ENCODE measurements around the gene MDC1. TPM values are rescaled to one million over a fixed set of nuclear protein-coding genes. Genes with fewer than 3 reads are reported as not detected.
"Not testable (repeated sequence)": the region's sequence is repeated elsewhere in the genome, so short reads cannot be mapped to it uniquely, and the experiment has no call there.

MDC1 gene
- total and polyA plus RNA-seq, 2 experiments from 2014 or later, result 4.9 to 7.1 TPM

DNA sequence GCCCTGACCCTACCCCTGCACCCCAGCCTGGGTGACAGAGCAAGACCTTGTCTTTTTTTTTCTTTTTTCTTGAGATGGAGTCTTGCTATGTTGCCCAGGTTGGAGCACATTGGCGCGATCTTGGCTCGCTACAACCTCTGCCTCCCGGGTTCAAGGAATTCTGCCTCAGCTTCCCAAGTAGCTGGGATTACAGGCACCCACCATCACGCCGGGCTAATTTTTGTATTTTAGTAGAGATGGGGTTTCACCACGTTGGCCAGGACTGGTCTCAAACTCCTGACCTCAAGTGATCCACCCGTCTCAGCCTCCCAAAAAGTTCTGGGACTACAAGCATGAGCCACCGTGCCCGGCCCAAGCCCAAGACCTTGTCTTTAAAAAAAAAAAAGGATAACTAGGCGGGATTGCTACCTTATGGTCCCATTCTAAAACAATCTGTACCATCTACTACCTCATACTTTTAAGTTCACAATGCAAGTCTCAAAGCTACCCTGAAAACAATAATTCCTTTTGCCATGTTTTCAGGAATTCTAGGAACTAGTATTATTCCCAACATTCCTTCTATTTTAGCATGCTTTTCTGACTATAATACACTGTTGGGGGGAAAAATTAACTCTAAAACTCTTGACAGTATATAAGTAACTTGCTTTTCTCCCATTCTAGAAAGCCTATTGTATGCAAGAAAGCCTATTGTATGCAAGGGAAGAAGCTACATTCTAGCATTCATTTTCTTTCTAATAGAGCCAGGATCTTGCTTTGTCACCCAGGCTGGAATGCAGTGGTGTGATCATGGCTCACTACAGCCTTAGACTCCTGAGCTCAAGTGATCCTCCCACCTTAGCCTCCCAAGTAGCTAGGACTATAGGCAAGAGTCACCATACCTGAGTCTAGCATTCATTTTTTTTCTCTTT is 9.7 kb upstream of the MDC1 start:
- 73 to 85% methylated on average over 10 to 11 of the region's 11 CpGs for WGBS, 2 experiments (ENCODE audit: low coverage in 1 of 2, low lambda C conversion rate in 2 of 2, missing lambda C conversion rate in 2 of 2)
- H3K27me3 ChIP-seq (replicated peaks; ENCODE audit: insufficient read depth), result no peaks in the 10 kb centered on the region
- H3K79me2 ChIP-seq (ENCODE audit: insufficient read depth), result peaks cover 50% of the 10 kb centered on the region
- no peaks in the 10 kb centered on the region for H3K9me2 ChIP-seq (ENCODE audit: insufficient read depth)
- H3K4me1 ChIP-seq (ENCODE audit: insufficient read depth), result peaks cover 49% of the 10 kb centered on the region
- peaks cover 95% of the 10 kb centered on the region for H3F3A ChIP-seq (ENCODE audit: insufficient read depth)
- no peak overlapping the region for H2AFZ ChIP-seq
- H3K9ac ChIP-seq, result peak overlapping the region; percentile 54; the same call in 1 of the 2 replicates
- H3K9me3 ChIP-seq (ENCODE audit: low read depth), result no peaks in the 10 kb centered on the region
- H3K4me3 ChIP-seq, result no peak overlapping the region
- no peak overlapping the region for H3K4me2 ChIP-seq (ENCODE audit: unreplicated experiment)
- TF ChIP-seq EZH2 (IDR thresholded peaks at IDR 0.05; ENCODE audit: insufficient read depth, poor library complexity, severe bottlenecking) (no peak), EZH2phosphoT487 (IDR thresholded peaks at IDR 0.05; ENCODE audit: insufficient read depth, low read depth) (no peak)
- peaks cover 19% of the 10 kb centered on the region; the same call in 1 of the 2 replicates for H4K20me1 ChIP-seq (ENCODE audit: insufficient read depth)
- peak; percentile 57 for DNase-seq
- H3K36me3 ChIP-seq (ENCODE audit: low read depth), result peaks cover 59% of the 10 kb centered on the region
- peak overlapping the region; percentile 95 for H3K27ac ChIP-seq
- in situ Hi-C loops (cut with MboI), result loop anchor here (25.0 kb wide), 1 partner anchor 361 kb away; no protein-coding TSS in a partner anchor

DNA sequence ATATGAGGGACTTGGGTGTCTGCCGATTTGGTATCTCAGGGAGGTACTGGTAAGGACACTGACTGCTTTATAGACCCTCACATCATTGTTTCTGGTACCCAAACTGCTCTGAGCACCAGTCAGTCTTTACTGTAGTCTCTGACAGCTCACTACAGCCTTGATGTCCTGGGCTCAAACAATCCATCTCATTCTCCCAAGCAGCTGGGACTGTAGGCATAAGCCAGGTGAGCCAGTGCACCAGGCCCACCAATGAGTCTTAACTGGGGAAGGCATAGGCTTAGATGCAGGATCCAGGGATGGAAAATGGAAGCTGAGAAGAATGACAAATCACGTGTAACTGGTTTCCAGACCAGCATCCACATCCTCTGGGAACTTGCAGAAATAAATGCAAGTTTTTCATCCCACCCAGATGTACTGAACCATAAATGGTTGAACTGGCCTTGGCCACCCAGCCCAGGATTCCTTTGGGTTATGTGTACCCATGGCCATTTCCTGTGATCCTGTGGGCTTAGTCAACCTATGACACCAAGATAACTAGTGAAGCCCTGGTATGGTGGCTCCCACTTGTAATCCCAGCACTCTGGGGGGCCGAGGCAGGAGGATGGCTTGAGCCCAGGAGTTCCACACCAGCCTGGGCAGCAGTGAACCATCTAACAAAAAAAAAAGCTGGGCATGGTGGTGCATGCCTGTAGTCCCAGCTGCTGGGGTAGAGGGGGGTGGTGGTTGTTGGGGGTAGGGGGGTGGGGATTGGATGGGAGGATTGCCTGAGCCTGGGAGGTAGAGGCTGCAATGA is 8.8 kb upstream of the MDC1 start:
- H3K9me2 ChIP-seq (ENCODE audit: insufficient read depth), result no peaks in the 10 kb centered on the region
- peaks cover 90% of the 10 kb centered on the region for H3F3A ChIP-seq (ENCODE audit: insufficient read depth)
- H2AFZ ChIP-seq, result no peak overlapping the region
- peaks cover 58% of the 10 kb centered on the region for H3K36me3 ChIP-seq (ENCODE audit: low read depth)
- H3K79me2 ChIP-seq (ENCODE audit: insufficient read depth), result peaks cover 49% of the 10 kb centered on the region
- no peak overlapping the region for H3K4me2 ChIP-seq (ENCODE audit: unreplicated experiment)
- peak overlapping the region; percentile 95 for H3K27ac ChIP-seq
- peaks cover 49% of the 10 kb centered on the region for H3K4me1 ChIP-seq (ENCODE audit: insufficient read depth)
- WGBS, 2 experiments (ENCODE audit: low coverage in 1 of 2, low lambda C conversion rate in 2 of 2, missing lambda C conversion rate in 2 of 2), result 32 to 50% methylated on average over 3 of the region's 3 CpGs
- H3K4me3 ChIP-seq, result no peak overlapping the region
- DNase-seq, result peak; percentile 74
- no peaks in the 10 kb centered on the region for H3K27me3 ChIP-seq (replicated peaks; ENCODE audit: insufficient read depth)
- peaks cover 19% of the 10 kb centered on the region; the same call in 1 of the 2 replicates for H4K20me1 ChIP-seq (ENCODE audit: insufficient read depth)
- in situ Hi-C loops (cut with MboI), result loop anchor here (25.0 kb wide), 1 partner anchor 361 kb away; no protein-coding TSS in a partner anchor
- no peaks in the 10 kb centered on the region for H3K9me3 ChIP-seq (ENCODE audit: low read depth)
- peak overlapping the region; percentile 99 for H3K9ac ChIP-seq
- TF ChIP-seq EZH2 (IDR thresholded peaks at IDR 0.05; ENCODE audit: insufficient read depth, poor library complexity, severe bottlenecking) (no peak), EZH2phosphoT487 (IDR thresholded peaks at IDR 0.05; ENCODE audit: insufficient read depth, low read depth) (no peak)

DNA sequence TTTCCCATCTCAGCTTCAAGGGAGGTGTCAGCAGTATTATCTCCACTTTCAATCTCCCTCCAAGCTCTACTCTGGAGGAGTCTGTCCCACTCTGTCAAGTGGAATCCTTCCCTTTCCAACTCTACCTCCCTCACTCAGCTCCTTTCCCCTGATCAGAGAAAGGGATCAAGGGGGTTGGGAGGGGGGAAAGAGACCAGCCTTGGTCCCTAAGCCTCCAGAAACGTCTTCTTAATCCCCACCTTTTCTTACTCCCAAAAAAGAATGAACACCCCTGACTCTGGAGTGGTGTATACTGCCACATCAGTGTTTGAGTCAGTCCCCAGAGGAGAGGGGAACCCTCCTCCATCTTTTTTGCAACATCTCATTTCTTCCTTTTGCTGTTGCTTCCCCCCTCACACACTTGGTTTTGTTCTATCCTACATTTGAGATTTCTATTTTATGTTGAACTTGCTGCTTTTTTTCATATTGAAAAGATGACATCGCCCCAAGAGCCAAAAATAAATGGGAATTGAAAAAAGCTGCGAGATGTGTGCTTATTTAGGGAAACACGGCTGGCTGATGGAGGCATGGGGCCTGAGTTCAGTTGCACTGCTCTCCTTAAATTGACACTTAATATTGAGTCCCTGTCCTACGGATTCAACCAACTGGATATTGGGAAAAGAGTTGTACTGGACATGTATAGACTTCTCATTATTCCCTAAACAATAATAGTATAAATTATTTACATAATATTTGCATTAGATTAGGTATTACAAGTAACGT is 8.0 kb upstream of the MDC1 start:
- Histone ChIP-seq H3K9ac (peak overlapping the region; percentile 99), H3K4me2 (ENCODE audit: unreplicated experiment) (peak overlapping the region; percentile 93), H2AFZ (no peak overlapping the region), H3K9me2 (ENCODE audit: insufficient read depth) (no peaks in the 10 kb centered on the region), H3K4me1 (ENCODE audit: insufficient read depth) (peaks cover 49% of the 10 kb centered on the region), H3K9me3 (ENCODE audit: low read depth) (no peaks in the 10 kb centered on the region), H3K79me2 (ENCODE audit: insufficient read depth) (peaks cover 51% of the 10 kb centered on the region), H3K36me3 (ENCODE audit: low read depth) (peaks cover 50% of the 10 kb centered on the region), H3K4me3 (peak overlapping the region; percentile 97), H4K20me1 (ENCODE audit: insufficient read depth) (peaks cover 19% of the 10 kb centered on the region; the same call in 1 of the 2 replicates), H3F3A (ENCODE audit: insufficient read depth) (peaks cover 88% of the 10 kb centered on the region), H3K27ac (peak overlapping the region; percentile 95), H3K27me3 (replicated peaks; ENCODE audit: insufficient read depth) (no peaks in the 10 kb centered on the region)
- TF ChIP-seq EZH2 (IDR thresholded peaks at IDR 0.05; ENCODE audit: insufficient read depth, poor library complexity, severe bottlenecking) (no peak), EZH2phosphoT487 (IDR thresholded peaks at IDR 0.05; ENCODE audit: insufficient read depth, low read depth) (no peak)
- DNase-seq, result peak; percentile 36
- WGBS, 2 experiments (ENCODE audit: low coverage in 1 of 2, low lambda C conversion rate in 2 of 2, missing lambda C conversion rate in 2 of 2), result 22 to 24% methylated on average over 6 of the region's 6 CpGs
- in situ Hi-C loops (cut with MboI), result loop anchor here (25.0 kb wide), 1 partner anchor 362 kb away; no protein-coding TSS in a partner anchor

DNA sequence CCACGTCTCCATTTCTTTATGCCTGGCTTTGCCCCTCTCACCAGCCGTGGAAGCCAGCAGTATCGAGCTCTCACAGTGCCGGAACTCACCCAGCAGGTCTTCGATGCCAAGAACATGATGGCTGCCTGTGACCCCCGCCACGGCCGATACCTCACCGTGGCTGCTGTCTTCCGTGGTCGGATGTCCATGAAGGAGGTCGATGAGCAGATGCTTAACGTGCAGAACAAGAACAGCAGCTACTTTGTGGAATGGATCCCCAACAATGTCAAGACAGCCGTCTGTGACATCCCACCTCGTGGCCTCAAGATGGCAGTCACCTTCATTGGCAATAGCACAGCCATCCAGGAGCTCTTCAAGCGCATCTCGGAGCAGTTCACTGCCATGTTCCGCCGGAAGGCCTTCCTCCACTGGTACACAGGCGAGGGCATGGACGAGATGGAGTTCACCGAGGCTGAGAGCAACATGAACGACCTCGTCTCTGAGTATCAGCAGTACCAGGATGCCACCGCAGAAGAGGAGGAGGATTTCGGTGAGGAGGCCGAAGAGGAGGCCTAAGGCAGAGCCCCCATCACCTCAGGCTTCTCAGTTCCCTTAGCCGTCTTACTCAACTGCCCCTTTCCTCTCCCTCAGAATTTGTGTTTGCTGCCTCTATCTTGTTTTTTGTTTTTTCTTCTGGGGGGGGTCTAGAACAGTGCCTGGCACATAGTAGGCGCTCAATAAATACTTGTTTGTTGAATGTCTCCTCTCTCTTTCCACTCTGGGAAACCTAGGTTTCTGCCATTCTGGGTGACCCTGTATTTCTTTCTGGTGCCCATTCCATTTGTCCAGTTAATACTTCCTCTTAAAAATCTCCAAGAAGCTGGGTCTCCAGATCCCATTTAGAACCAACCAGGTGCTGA is 7.0 kb upstream of the MDC1 start:
- WGBS, 2 experiments (ENCODE audit: low coverage in 1 of 2, low lambda C conversion rate in 2 of 2, missing lambda C conversion rate in 2 of 2), result 32 to 33% methylated on average over 29 of the region's 29 CpGs

GRCh38 chr6:30723159-30723842 is 6.2 kb upstream of the MDC1 start:
- Histone ChIP-seq H3F3A (ENCODE audit: insufficient read depth) (peaks cover 86% of the 10 kb centered on the region), H3K4me1 (ENCODE audit: insufficient read depth) (peaks cover 57% of the 10 kb centered on the region), H3K36me3 (ENCODE audit: low read depth) (peaks cover 37% of the 10 kb centered on the region), H3K27ac (peak overlapping the region; percentile 95), H3K9ac (peak overlapping the region; percentile 99), H3K79me2 (ENCODE audit: insufficient read depth) (peaks cover 66% of the 10 kb centered on the region), H3K4me2 (ENCODE audit: unreplicated experiment) (peak overlapping the region; percentile 93), H3K4me3 (peak overlapping the region; percentile 97), H4K20me1 (ENCODE audit: insufficient read depth) (peaks cover 19% of the 10 kb centered on the region; the same call in 1 of the 2 replicates)
- H3K9me3 ChIP-seq (ENCODE audit: low read depth); H3K9me2 ChIP-seq (ENCODE audit: insufficient read depth); H2AFZ ChIP-seq; H3K27me3 ChIP-seq (replicated peaks; ENCODE audit: insufficient read depth); in situ Hi-C loops (cut with MboI); DNase-seq: not testable (repeated sequence)
- 42 to 53% methylated on average over 16 of the region's 16 CpGs for whole genome bisulfite sequencing, 2 experiments (ENCODE audit: low coverage in 1 of 2, low lambda C conversion rate in 2 of 2, missing lambda C conversion rate in 2 of 2)

More for the DNA sequence above, 7.0 kb upstream of the MDC1 start:
- H3K9me3 ChIP-seq (ENCODE audit: low read depth); H2AFZ ChIP-seq; H3K9me2 ChIP-seq (ENCODE audit: insufficient read depth); H3K27me3 ChIP-seq (replicated peaks; ENCODE audit: insufficient read depth); in situ Hi-C loops (cut with MboI): not testable (repeated sequence)
- peak overlapping the region; percentile 97 for H3K4me3 ChIP-seq
- H3K27ac ChIP-seq, result peak overlapping the region; percentile 95
- H3K36me3 ChIP-seq (ENCODE audit: low read depth), result peaks cover 40% of the 10 kb centered on the region
- H3F3A ChIP-seq (ENCODE audit: insufficient read depth), result peaks cover 86% of the 10 kb centered on the region
- peaks cover 51% of the 10 kb centered on the region for H3K4me1 ChIP-seq (ENCODE audit: insufficient read depth)
- H3K4me2 ChIP-seq (ENCODE audit: unreplicated experiment), result peak overlapping the region; percentile 93
- DNase-seq, result peak; percentile 35
- H3K9ac ChIP-seq, result peak overlapping the region; percentile 99
- H3K79me2 ChIP-seq (ENCODE audit: insufficient read depth), result peaks cover 58% of the 10 kb centered on the region
- H4K20me1 ChIP-seq (ENCODE audit: insufficient read depth), result peaks cover 19% of the 10 kb centered on the region; the same call in 1 of the 2 replicates
